ENCODE results near the gene EPHA1. TPM values are rescaled to one million over a fixed set of nuclear protein-coding genes. Genes with fewer than 3 reads are reported as not detected.
A peak's percentile ranks its signal among the peaks of the same experiment; 100 is the strongest.

The EPHA1 gene
- total RNA-seq, 2 experiments from 2014 or later: 1.0 to 1.3 TPM

DNA sequence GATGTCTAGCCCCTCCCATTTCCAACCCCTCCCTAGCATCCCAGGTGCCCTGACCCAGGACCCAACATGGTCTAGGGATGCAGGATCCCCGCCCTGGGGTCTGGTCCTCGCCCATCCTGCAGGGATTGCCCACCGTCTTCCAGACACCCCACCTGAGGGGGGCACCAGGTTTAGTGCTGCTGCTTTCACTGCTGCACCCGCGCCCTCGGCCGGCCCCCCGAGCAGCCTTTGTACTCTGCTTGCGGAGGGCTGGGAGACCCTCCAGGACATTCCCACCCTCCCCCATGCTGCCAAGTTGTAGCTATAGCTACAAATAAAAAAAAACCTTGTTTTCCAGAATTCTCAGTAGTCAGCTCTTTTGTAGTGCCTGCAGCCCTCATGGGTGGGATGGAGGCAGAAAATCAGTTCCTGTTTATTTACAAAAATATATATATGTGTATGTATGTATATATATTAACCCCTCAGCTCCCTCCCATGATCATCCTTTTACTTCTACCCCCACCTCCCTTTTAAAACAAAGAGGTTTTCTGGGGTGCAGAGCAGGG, 17.8 kb downstream of the EPHA1 start:
- H3K27ac Mint-ChIP-seq: peak overlapping the region; percentile 84
- no peaks in the 10 kb centered on the region for H3K9me3 Mint-ChIP-seq
- H3K36me3 Mint-ChIP-seq (ENCODE audit: low read depth): peaks cover 5% of the 10 kb centered on the region
- DNase-seq: no peak
- H3K4me3 Mint-ChIP-seq: no peak overlapping the region
- intact Hi-C loops (cut with micrococcal nuclease): no loop called here
- peaks cover 13% of the 10 kb centered on the region for H3K4me1 Mint-ChIP-seq (ENCODE audit: low read depth)
- no peaks in the 10 kb centered on the region for H3K27me3 Mint-ChIP-seq (ENCODE audit: low read depth)
- CTCF ChIA-PET: interaction anchor here (1.2 kb wide), 1 partner anchor 26 kb away, joined by 3 read pairs; no protein-coding TSS in a partner anchor

- intact Hi-C loops (cut with micrococcal nuclease): no loop called here
- CTCF ChIA-PET: interaction anchor here (1.2 kb wide), 1 partner anchor 27 kb away, joined by 3 read pairs; no protein-coding TSS in a partner anchor
- Mint-ChIP-seq H3K9me3 (no peaks in the 10 kb centered on the region), H3K4me3 (no peak overlapping the region), H3K4me1 (ENCODE audit: low read depth) (peaks cover 11% of the 10 kb centered on the region), H3K27ac (peak overlapping the region; percentile 84), H3K27me3 (ENCODE audit: low read depth) (no peaks in the 10 kb centered on the region), H3K36me3 (ENCODE audit: low read depth) (peaks cover 5% of the 10 kb centered on the region)
- DNase-seq: no peak
These were observed 18.4 kb downstream of the EPHA1 start for GRCh38 chr7:143390104-143390772.

DNA sequence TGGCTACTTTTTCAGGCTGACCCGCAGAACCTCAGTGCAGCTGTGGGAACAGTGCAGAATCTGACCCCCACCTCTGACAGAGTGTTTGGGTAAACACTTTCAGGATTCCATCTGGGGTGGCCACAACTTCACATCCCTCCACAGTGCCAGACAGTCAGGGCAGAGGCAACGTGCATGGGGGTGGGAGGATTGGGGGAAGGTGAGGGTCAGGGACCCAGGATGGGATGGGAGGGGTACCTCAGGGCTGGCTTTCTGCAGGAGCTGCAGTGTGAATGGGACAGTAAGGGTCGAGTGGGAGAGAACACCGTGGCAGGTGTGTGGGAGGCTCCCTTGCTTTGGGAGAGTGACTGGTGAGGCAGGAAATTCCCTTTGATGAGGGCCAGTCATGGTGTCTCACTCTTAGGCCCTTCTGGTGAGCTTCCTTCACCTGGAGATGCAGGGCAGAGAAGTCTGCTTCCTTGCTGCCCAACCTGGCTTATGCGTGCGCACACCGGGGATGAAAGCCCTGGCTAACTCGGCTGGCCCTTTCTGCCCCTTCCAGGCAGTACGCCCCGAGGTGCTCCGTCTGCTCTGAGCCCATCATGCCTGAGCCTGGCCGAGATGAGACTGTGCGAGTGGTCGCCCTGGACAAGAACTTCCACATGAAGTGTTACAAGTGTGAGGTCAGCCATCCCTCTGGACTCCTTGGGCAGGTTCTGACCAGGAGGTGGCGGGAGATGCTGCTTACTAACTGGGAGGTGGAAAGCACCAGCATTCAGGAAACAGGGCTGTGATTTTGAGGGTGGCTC, 19.1 kb downstream of the EPHA1 start:
- H3K36me3 Mint-ChIP-seq (ENCODE audit: low read depth): peaks cover 5% of the 10 kb centered on the region
- DNase-seq: no peak

DNA sequence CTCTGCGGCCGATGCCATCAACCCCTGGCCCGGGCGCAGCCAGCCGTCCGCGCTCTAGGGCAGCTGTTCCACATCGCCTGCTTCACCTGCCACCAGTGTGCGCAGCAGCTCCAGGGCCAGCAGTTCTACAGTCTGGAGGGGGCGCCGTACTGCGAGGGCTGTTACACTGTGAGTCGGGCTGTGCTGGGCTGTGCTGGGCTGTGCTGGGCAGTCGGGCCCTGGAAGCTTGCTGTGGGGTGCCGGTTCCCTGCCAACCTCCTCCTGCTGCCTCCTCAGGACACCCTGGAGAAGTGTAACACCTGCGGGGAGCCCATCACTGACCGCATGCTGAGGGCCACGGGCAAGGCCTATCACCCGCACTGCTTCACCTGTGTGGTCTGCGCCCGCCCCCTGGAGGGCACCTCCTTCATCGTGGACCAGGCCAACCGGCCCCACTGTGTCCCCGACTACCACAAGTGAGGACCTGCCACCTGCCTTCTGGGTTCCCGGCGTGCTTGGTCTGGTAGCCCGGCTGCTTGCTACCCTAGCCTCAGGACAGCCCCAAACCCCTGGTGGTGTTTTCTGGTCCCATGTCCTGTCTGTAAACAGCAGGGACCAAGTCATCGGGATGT, 20.1 kb downstream of the EPHA1 start:
- H3K36me3 Mint-ChIP-seq (ENCODE audit: low read depth): peaks cover 5% of the 10 kb centered on the region
- H3K27ac Mint-ChIP-seq: no peak overlapping the region
- no peaks in the 10 kb centered on the region for H3K9me3 Mint-ChIP-seq
- H3K4me1 Mint-ChIP-seq (ENCODE audit: low read depth): peaks cover 10% of the 10 kb centered on the region
- CTCF ChIA-PET: interaction anchor here (0.7 to 1.5 kb wide), 2 partner anchors 17 to 18 kb away, joined by 3 to 4 read pairs; no protein-coding TSS in a partner anchor
- intact Hi-C loops (cut with micrococcal nuclease): no loop called here
- no peak overlapping the region for H3K4me3 Mint-ChIP-seq
- H3K27me3 Mint-ChIP-seq (ENCODE audit: low read depth): no peaks in the 10 kb centered on the region
- DNase-seq: no peak

More for the DNA sequence above, 19.1 kb downstream of the EPHA1 start:
- H3K27ac Mint-ChIP-seq: peak overlapping the region; percentile 84
- no peaks in the 10 kb centered on the region for H3K9me3 Mint-ChIP-seq
- CTCF ChIA-PET: interaction anchor here (1.5 kb wide), 1 partner anchor 17 kb away, joined by 4 read pairs; no protein-coding TSS in a partner anchor
- intact Hi-C loops (cut with micrococcal nuclease): no loop called here
- H3K27me3 Mint-ChIP-seq (ENCODE audit: low read depth): no peaks in the 10 kb centered on the region
- no peak overlapping the region for H3K4me3 Mint-ChIP-seq
- H3K4me1 Mint-ChIP-seq (ENCODE audit: low read depth): peaks cover 10% of the 10 kb centered on the region

- Mint-ChIP-seq H3K27me3 (ENCODE audit: low read depth) (no peaks in the 10 kb centered on the region), H3K4me1 (ENCODE audit: low read depth) (peaks cover 10% of the 10 kb centered on the region), H3K27ac (no peak overlapping the region), H3K36me3 (ENCODE audit: low read depth) (peaks cover 5% of the 10 kb centered on the region), H3K9me3 (no peaks in the 10 kb centered on the region), H3K4me3 (no peak overlapping the region)
- intact Hi-C loops (cut with micrococcal nuclease): no loop called here
- CTCF ChIA-PET: interaction anchor here (0.7 to 1.5 kb wide), 4 partner anchors 8 to 18 kb away, joined by 3 to 4 read pairs (median 3); no protein-coding TSS in a partner anchor
- DNase-seq: no peak
These were observed 20.6 kb downstream of the EPHA1 start for GRCh38 chr7:143388051-143388450.

DNA sequence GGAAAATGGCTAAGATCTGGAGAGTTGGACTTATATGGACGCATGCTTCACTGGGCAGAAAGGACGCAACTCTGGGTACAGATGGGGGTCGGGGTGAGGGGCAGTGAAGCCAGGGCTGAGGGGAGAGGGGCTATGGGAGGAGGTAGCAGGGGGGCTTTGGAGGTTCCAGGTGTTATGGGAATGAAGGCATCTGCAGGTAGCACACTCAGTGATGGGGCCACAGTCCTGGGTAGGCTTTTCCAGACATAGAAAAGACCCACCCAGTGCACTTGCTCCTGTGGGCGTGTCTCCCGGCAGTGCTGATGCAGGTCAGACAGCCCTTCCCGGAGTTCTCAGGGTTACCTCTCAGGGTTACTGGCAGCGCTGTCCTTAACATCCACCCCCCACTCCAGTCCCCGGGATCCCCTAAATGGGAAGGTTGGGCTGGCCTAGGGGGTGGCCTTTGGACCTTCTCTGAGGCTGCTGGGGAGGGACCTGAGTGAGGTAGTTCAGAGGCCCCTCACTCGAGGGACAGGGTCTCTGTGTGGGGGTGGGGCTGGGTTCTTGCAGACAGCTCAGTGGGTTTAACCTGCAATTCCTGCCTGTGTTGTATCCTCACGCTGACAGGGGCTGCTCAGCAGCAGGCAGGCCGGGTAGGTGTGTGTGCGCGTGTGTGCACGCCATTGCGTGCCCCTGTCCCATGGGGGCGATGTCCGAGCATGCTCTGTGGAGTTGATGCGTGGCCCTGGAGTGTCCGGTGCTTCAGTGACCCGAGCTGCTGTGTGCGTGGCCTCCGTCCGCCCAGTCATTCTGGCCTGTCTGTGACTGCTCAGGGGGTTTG, 21.3 kb downstream of the EPHA1 start:
- H3K9me3 Mint-ChIP-seq: no peaks in the 10 kb centered on the region
- H3K4me1 Mint-ChIP-seq (ENCODE audit: low read depth): peaks cover 10% of the 10 kb centered on the region
- no peak for DNase-seq
- H3K4me3 Mint-ChIP-seq: no peak overlapping the region
- intact Hi-C loops (cut with micrococcal nuclease): no loop called here
- no peaks in the 10 kb centered on the region for H3K27me3 Mint-ChIP-seq (ENCODE audit: low read depth)
- H3K36me3 Mint-ChIP-seq (ENCODE audit: low read depth): peaks cover 5% of the 10 kb centered on the region
- CTCF ChIA-PET: interaction anchor here (1.0 to 1.2 kb wide), 2 partner anchors 9 to 16 kb away, joined by 3 read pairs; no protein-coding TSS in a partner anchor
- no peak overlapping the region for H3K27ac Mint-ChIP-seq

GRCh38 chr7:143385891-143386781, 22.5 kb downstream of the EPHA1 start:
- Mint-ChIP-seq H3K27me3 (ENCODE audit: low read depth) (no peaks in the 10 kb centered on the region), H3K27ac (no peak overlapping the region), H3K9me3 (no peaks in the 10 kb centered on the region), H3K4me3 (no peak overlapping the region), H3K36me3 (ENCODE audit: low read depth) (peaks cover 5% of the 10 kb centered on the region), H3K4me1 (ENCODE audit: low read depth) (peaks cover 10% of the 10 kb centered on the region)
- intact Hi-C loops (cut with micrococcal nuclease): no loop called here
- peak; percentile 52 for DNase-seq
- CTCF ChIA-PET: interaction anchor here (1.9 kb wide), 1 partner anchor 146 kb away, joined by 7 read pairs; no protein-coding TSS in a partner anchor

- CTCF ChIA-PET: interaction anchor here (0.9 to 2.8 kb wide), 7 partner anchors 13 to 144 kb away, joined by 3 to 9 read pairs (median 3); no protein-coding TSS in a partner anchor
- H3K9me3 Mint-ChIP-seq: no peaks in the 10 kb centered on the region
These were observed 23.7 kb downstream of the EPHA1 start for GRCh38 chr7:143384661-143385631.

GRCh38 chr7:143384148-143384547, 24.5 kb downstream of the EPHA1 start:
- intact Hi-C loops (cut with micrococcal nuclease): loop anchor here (5.0 kb wide), 1 partner anchor 123 kb away; no protein-coding TSS in a partner anchor
- CTCF ChIA-PET: interaction anchor here (0.9 to 2.8 kb wide), 8 partner anchors 13 to 144 kb away, joined by 3 to 9 read pairs (median 4); no protein-coding TSS in a partner anchor
- Mint-ChIP-seq H3K36me3 (ENCODE audit: low read depth) (no peaks in the 10 kb centered on the region), H3K4me3 (no peak overlapping the region), H3K4me1 (ENCODE audit: low read depth) (peaks cover 7% of the 10 kb centered on the region), H3K27ac (no peak overlapping the region), H3K27me3 (ENCODE audit: low read depth) (no peaks in the 10 kb centered on the region), H3K9me3 (no peaks in the 10 kb centered on the region)
- no peak for DNase-seq

More at GRCh38 chr7:143384661-143385631, 23.7 kb downstream of the EPHA1 start:
- no peak overlapping the region for H3K4me3 Mint-ChIP-seq
- intact Hi-C loops (cut with micrococcal nuclease): loop anchor here (5.0 kb wide), 1 partner anchor 122 kb away; no protein-coding TSS in a partner anchor
- peaks cover 7% of the 10 kb centered on the region for H3K4me1 Mint-ChIP-seq (ENCODE audit: low read depth)
- no peak overlapping the region for H3K27ac Mint-ChIP-seq
- peaks cover 2% of the 10 kb centered on the region for H3K36me3 Mint-ChIP-seq (ENCODE audit: low read depth)
- no peak for DNase-seq
- H3K27me3 Mint-ChIP-seq (ENCODE audit: low read depth): no peaks in the 10 kb centered on the region

DNA sequence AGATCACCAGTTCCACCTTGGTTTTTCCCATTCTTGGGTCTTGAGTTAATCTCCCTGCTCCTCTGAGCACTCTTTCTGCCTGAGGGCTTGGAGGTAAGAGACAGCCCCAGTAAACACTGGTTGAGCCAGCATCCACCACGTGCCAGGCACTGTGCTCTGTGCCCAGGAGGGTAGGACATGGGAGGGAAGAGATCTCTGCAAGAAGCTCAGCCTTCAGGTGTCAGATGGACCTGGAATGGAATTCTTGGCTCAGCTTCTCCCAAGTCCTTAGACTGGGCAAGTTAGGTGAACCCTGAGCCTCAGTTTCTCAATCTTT, 25.1 kb downstream of the EPHA1 start:
- H3K4me1 Mint-ChIP-seq (ENCODE audit: low read depth): peaks cover 12% of the 10 kb centered on the region
- H3K9me3 Mint-ChIP-seq: no peaks in the 10 kb centered on the region
- no peak overlapping the region for H3K27ac Mint-ChIP-seq
- intact Hi-C loops (cut with micrococcal nuclease): loop anchor here (5.0 kb wide), 1 partner anchor 124 kb away; no protein-coding TSS in a partner anchor
- no peaks in the 10 kb centered on the region for H3K36me3 Mint-ChIP-seq (ENCODE audit: low read depth)
- CTCF ChIA-PET: interaction anchor here (1.1 to 2.8 kb wide), 6 partner anchors 18 to 143 kb away, joined by 3 to 9 read pairs (median 4); no protein-coding TSS in a partner anchor
- DNase-seq: no peak
- H3K4me3 Mint-ChIP-seq: no peak overlapping the region
- H3K27me3 Mint-ChIP-seq (ENCODE audit: low read depth): no peaks in the 10 kb centered on the region

Measured in activated naive CD4-positive, alpha-beta T cell treated with anti-CD3 and anti-CD28 coated beads for 36 hours (primary cell).